Right lobe of liver (tissue), 6 donors: ENCODE data around the gene MYH9. TPM values are rescaled to one million over a fixed set of nuclear protein-coding genes. Genes with fewer than 3 reads are reported as not detected.
"Not testable (repeated sequence)": the region's sequence is repeated elsewhere in the genome, so short reads cannot be mapped to it uniquely, and the experiment has no call there.

Experiments used
- ATAC-seq, 4 donors: fragments of 200-7000 bp; cut with Tn5 transposase; one replicate each; pipeline ENCODE4 v1.9.1; 2020; ENCODE audit warnings: mild to moderate bottlenecking in 4 of 4, moderate library complexity in 4 of 4
- DNase-seq, 3 donors: peaks; one replicate each; pipeline ENCODE4 v3.0.0-alpha.2; 2020
- H3K27ac ChIP-seq, 3 donors: fragments of 200-600 bp; one replicate each; pipeline ENCODE4 v1.8.0; 2022
- H3K27me3 ChIP-seq, 2 donors: fragments of 200-600 bp; one replicate each; pipeline ENCODE4 v1.8.0; 2022
- H3K36me3 ChIP-seq, 4 donors: fragments of 200-600 bp; sonication (generic) in 1 of 4; one replicate each; pipeline versions ENCODE4 v1.5.1 to v1.8.0; 2017 to 2022; ENCODE audit warnings: control low read depth in 1 of 4
- H3K4me1 ChIP-seq, 4 donors: fragments of 200-600 bp; sonication (generic) in 1 of 4; one replicate each; pipeline versions ENCODE4 v1.5.1 to v1.8.0; 2017 to 2022; ENCODE audit warnings: control low read depth in 1 of 4
- H3K4me3 ChIP-seq, 3 donors: fragments of 200-600 bp; one replicate each; pipeline ENCODE4 v1.8.0; 2022
- H3K9me3 ChIP-seq, 4 donors: fragments of 200-600 bp; sonication (generic) in 1 of 4; one replicate each; pipeline versions ENCODE4 v1.5.1 to v1.8.0; 2017 to 2022; ENCODE audit warnings: control low read depth in 1 of 4
- POLR2A ChIP-seq: fragments of 450-650 bp; IDR thresholded peaks from one replicate; pipeline ENCODE4 v1.6.1; 2017; ENCODE audit warnings: antibody characterized with exemption, mild to moderate bottlenecking
- WGBS: methylation state at CpG from one replicate; pipeline ENCODE4 v1.1.6; 2018; ENCODE audit warnings: low coverage, low lambda C conversion rate; ENCODE audit not compliant: insufficient coverage; ENCODE audit errors: missing lambda C conversion rate; 5-methylcytosine and 5-hydroxymethylcytosine counted together
- intact Hi-C, 2 donors: fragments of 100-400 bp; cut with DNase I; formaldehyde crosslinking; loops; one replicate each; pipeline versions ENCODE4 v1.11.2 to v1.14.1; 2022
- total RNA-seq, 6 experiments: library from RNA; depleted of rRNA in 2 of 6; stranded (reverse); fragments of >200 nt in 2 of 6; fragmentation: NEBNext Ultra II Directional in 3 of 6; extraction: Animal tissue kit (Norgen Biotek cat#: 25700) in 3 of 6; gene quantifications; one replicate each; pipeline versions ENCODE4 v1.1.0 to v1.2.4, GENCODE V29; 2016 to 2023
- TF ChIP-seq, protein P1 (sequence below), 4 donors: fragments of 200-600 bp in 3 of 4; fragments of 450-650 bp in 1 of 4; IDR thresholded peaks; one replicate each; pipeline versions ENCODE4 v1.5.1 to v1.8.0; 2016 to 2022; ENCODE audit warnings: antibody characterized with exemption in 4 of 4, mild to moderate bottlenecking in 2 of 4
- donor health status: DM: no; HTN: yes; CAD: no.
- donor health status: DM: no; HTN: no; CAD: no.
- donor health status: DM: no; HTN: no; CAD: no.
- donor health status: DM: no; HTN: yes; CAD: no.
- donor health status: DM: no; HTN: yes; CAD: no.

The MYH9 gene
- total RNA-seq, 6 experiments from 2014 or later = 168 to 435 (median 222) TPM

DNA sequence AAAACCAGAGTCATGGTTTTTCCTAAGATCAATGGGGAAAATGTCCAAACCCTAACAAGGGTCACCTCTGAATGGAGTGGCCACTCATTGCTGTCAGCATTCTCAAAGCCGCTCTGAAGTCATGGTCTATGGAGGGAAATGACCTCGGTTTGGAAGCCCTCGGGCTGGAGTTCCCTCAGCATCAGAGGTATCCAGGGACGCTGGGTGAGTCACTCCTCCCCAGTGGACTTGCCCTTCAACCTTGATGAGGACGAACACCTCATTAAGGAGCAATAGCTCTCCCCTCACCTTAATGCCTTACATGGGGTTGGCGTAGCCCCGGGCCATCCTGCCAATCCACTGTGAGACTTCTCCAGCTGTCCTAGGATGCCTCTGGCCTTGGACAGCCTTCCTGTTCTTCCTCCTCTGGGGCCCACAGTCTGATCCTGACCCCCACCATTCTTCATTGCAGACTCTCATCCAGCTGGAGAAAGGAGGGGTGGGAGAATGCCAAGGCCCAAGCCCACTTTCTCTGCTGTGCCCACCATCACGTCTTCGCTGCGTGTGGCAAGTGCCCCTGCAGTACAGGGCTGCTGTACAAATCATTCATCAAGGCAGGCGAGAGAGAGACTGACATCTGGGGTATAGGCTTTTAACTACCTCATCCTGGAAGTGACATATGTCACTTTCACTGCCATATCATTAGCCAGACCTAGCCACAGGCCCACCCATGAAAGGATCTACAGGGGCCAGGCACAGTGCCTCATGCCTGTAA lies 25.4 kb upstream of the MYH9 start:
- intact Hi-C loops = no loop called here
- H3K36me3 ChIP-seq = no peaks in the 10 kb centered on the region
- no peaks in the 10 kb centered on the region for H3K9me3 ChIP-seq
- no peak overlapping the region for H3K4me3 ChIP-seq
- DNase-seq (no peak), ATAC-seq (no peak)
- WGBS = no CpG with 5 or more reads among the region's 11 CpGs
- H3K27me3 ChIP-seq = no peaks in the 10 kb centered on the region
- no peak overlapping the region for H3K27ac ChIP-seq
- H3K4me1 ChIP-seq = peaks cover 0 to 21% (median 0%) of the 10 kb centered on the region in 4 donors
- TF ChIP-seq, protein P1, sequence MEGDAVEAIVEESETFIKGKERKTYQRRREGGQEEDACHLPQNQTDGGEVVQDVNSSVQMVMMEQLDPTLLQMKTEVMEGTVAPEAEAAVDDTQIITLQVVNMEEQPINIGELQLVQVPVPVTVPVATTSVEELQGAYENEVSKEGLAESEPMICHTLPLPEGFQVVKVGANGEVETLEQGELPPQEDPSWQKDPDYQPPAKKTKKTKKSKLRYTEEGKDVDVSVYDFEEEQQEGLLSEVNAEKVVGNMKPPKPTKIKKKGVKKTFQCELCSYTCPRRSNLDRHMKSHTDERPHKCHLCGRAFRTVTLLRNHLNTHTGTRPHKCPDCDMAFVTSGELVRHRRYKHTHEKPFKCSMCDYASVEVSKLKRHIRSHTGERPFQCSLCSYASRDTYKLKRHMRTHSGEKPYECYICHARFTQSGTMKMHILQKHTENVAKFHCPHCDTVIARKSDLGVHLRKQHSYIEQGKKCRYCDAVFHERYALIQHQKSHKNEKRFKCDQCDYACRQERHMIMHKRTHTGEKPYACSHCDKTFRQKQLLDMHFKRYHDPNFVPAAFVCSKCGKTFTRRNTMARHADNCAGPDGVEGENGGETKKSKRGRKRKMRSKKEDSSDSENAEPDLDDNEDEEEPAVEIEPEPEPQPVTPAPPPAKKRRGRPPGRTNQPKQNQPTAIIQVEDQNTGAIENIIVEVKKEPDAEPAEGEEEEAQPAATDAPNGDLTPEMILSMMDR (IDR thresholded peaks at IDR 0.05) = no peak
- TF ChIP-seq POLR2A = no peak

DNA sequence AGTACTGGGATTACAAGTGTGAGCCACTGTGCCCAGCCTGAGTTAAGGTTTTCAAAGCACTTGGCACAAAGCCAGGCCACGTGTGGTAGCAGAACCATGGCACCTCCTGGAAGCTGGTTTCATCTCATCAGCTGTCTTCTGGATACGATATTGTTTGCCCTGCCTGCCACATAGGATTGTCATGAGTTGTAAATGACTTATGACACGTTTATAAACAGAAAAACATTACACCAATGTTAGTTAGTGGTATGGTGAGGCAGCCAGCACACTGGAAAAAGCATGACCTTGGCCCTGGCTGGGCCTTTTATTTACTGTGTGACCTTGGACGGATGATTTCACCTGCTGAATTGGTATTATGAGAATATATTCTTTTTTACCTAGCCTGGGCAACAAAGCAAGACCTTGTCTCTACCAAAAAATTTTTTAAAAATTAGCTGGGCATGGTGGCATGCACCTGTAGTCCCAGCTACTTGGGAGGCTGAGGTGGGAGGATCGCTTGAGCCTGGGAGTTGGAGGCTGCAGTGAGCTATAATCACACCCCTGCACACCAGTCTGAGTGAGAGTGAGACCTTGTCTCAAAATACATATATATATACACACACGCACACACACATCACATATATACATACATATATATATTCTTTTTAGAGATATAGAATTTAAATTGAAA lies 24.0 kb upstream of the MYH9 start:
- Histone ChIP-seq H3K27me3 (no peaks in the 10 kb centered on the region), H3K36me3 (no peaks in the 10 kb centered on the region), H3K27ac (no peak overlapping the region), H3K9me3 (no peaks in the 10 kb centered on the region), H3K4me1 (peaks cover 0 to 16% (median 0%) of the 10 kb centered on the region in 4 donors), H3K4me3 (no peak overlapping the region)
- TF ChIP-seq, protein P1 (IDR thresholded peaks at IDR 0.05) = no peak
- no peak for TF ChIP-seq POLR2A
- ATAC-seq (peak in 1 of 4 donors; percentile 27), DNase-seq (peak in 1 of 3 donors; percentile 38)
- intact Hi-C loops = no loop called here
- 52% methylated on average over 6 of the region's 6 CpGs for WGBS

DNA sequence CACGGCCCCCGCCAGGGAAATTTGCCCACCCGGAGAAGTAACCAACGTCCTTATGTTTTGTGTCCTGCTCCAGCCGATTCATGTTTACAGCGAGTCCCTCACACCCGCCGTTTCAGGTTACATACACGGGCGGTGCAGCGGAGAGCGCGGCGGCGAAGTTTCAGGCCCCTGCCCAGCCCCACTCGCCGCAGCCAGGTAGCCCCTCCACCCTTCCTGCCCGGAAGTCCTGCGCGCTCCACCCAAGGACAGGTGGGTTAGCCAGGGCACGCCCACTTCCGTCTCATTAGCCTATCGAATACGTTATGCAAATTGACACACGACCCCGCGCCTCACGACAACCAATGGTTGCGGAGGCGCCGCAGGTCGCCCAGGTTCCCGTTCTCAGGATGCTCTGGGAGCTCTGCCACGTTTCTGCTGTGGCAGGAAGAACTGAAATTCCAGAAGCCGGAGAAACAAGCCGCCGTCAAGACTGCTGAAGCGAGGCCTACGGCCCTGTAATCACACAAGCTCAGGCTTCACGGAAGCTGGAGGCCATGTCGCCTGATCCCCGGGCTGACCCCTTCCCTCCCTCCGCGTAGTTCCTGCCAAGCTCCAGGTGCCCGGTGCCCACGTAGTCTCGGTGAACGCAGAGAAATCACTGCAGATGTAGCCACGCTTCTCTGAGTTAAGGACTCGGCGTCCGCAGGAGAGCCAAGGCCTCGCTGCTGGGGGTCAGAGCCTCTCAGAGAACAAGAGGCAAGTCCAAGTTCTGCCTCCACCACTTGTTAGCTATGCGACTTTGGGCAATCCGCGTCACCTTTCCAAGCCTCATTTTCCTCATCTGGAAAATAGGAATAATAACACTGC lies 22.4 kb upstream of the MYH9 start:
- DNase-seq = peak; percentile 94 to 96 (median 96)
- peak overlapping the region; percentile 29 to 53 (median 51) for H3K4me3 ChIP-seq
- 21% methylated on average over 30 of the region's 56 CpGs for WGBS

DNA sequence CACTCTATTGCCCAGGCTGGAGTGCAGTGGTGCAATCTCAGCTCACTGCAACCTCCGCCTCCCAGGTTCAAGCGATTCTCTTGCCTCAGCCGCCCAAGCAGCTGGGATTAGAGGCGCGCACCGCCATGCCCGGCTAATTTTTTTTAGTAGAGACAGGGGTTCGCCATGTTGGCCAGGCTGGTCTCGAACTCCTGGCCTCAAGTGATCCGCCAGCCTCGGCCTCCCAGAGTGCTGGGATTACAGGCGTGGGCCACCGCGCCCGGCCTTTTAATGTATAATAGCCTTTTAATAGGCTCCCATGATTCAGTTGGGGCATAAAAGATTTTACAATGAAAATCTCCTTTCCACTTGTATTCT lies 21.8 kb upstream of the MYH9 start:
- WGBS = 81% methylated on average over 9 of the region's 15 CpGs
- ATAC-seq, DNase-seq, H3K36me3 ChIP-seq, H3K27me3 ChIP-seq, intact Hi-C loops, H3K9me3 ChIP-seq: not testable (repeated sequence)
- Histone ChIP-seq H3K4me3 (peak overlapping the region; percentile 29 to 53 (median 51)), H3K4me1 (peaks cover 0 to 16% (median 0%) of the 10 kb centered on the region in 4 donors), H3K27ac (peak overlapping the region; percentile 76 to 77 (median 77))

More for the DNA sequence above, 22.4 kb upstream of the MYH9 start:
- Histone ChIP-seq H3K36me3 (no peaks in the 10 kb centered on the region), H3K4me1 (peaks cover 0 to 16% (median 0%) of the 10 kb centered on the region in 4 donors), H3K9me3 (no peaks in the 10 kb centered on the region), H3K27me3 (no peaks in the 10 kb centered on the region), H3K27ac (peak overlapping the region; percentile 76 to 77 (median 77))
- peak; percentile 88 for TF ChIP-seq POLR2A
- TF ChIP-seq, protein P1 (IDR thresholded peaks at IDR 0.05) = peak in 1 of 4 donors; percentile 27
- intact Hi-C loops = no loop called here
- ATAC-seq = peak; percentile 94 to 99 (median 98)
